Glutamatergic neuron (in vitro differentiated cells): ENCODE results near the gene ZNF593OS. TPM values are rescaled to one million over a fixed set of nuclear protein-coding genes. Genes with fewer than 3 reads are reported as not detected.

ENCODE experiments used
- DNase-seq: peaks from one replicate; pipeline ENCODE4 v3.0.0; 2022
- H3K27ac Mint-ChIP-seq: one replicate; pipeline ENCODE4 v1.8.0; 2020; ENCODE audit warnings: mild to moderate bottlenecking, mixed read lengths, inconsistent platforms; ENCODE audit not compliant: unreplicated experiment
- H3K27me3 Mint-ChIP-seq: one replicate; pipeline ENCODE4 v1.8.0; 2020; ENCODE audit warnings: mild to moderate bottlenecking, moderate library complexity, mixed read lengths, inconsistent platforms; ENCODE audit not compliant: unreplicated experiment
- H3K36me3 Mint-ChIP-seq: one replicate; pipeline ENCODE4 v1.8.0; 2020; ENCODE audit warnings: mild to moderate bottlenecking, mixed read lengths, inconsistent platforms; ENCODE audit not compliant: unreplicated experiment
- H3K4me1 Mint-ChIP-seq: one replicate; pipeline ENCODE4 v1.8.0; 2020; ENCODE audit warnings: mild to moderate bottlenecking, low read depth, mixed read lengths, inconsistent platforms; ENCODE audit not compliant: unreplicated experiment
- H3K4me3 Mint-ChIP-seq: one replicate; pipeline ENCODE4 v1.8.0; 2020; ENCODE audit warnings: mild to moderate bottlenecking, mixed read lengths, inconsistent platforms; ENCODE audit not compliant: unreplicated experiment
- H3K9me3 Mint-ChIP-seq: one replicate; pipeline ENCODE4 v1.8.0; 2020; ENCODE audit warnings: mild to moderate bottlenecking, moderate library complexity, mixed read lengths, inconsistent platforms; ENCODE audit not compliant: unreplicated experiment
- CTCF ChIP-seq: fragments of 200-600 bp; sonication (generic); IDR thresholded peaks from one replicate; pipeline ENCODE4 v1.5.0; 2021; ENCODE audit not compliant: partially characterized antibody, unreplicated experiment
- total RNA-seq: library from RNA; stranded (reverse); fragmentation: NEBNext Ultra II Directional; extraction: Animal tissue kit (Norgen Biotek cat#: 25700); gene quantifications from one replicate; pipeline ENCODE4 v1.2.1, GENCODE V29; 2021; ENCODE audit not compliant: unreplicated experiment

Gene ZNF593OS
- total RNA-seq, 1 donor from 2014 or later, result 4.2 TPM

GRCh38 chr1:26168410-26169197, 3.0 kb downstream of the ZNF593OS start, which contains the start of gene C1orf232:
Gene C1orf232, minus strand, starts transcription at chr1:26168963. Its CDS starts 464 bp downstream, at chr1:26168499.
- Mint-ChIP-seq H3K27ac (peak within 1 kb of the TSS; percentile 48), H3K4me3 (peak within 1 kb of the TSS; percentile 93), H3K4me1 (peaks cover 18% of the 10 kb centered on the region), H3K36me3 (no peaks in the 10 kb centered on the region), H3K27me3 (peaks cover 17% of the 10 kb centered on the region), H3K9me3 (peaks cover 3% of the 10 kb centered on the region)
- no peak for TF ChIP-seq CTCF
- no peak for DNase-seq

- Mint-ChIP-seq H3K27me3 (peaks cover 19% of the 10 kb centered on the region), H3K27ac (peak overlapping the region; percentile 63), H3K9me3 (peaks cover 5% of the 10 kb centered on the region), H3K4me3 (no peak overlapping the region), H3K36me3 (no peaks in the 10 kb centered on the region), H3K4me1 (peaks cover 18% of the 10 kb centered on the region)
- TF ChIP-seq CTCF, result no peak
- no peak for DNase-seq
Measured at GRCh38 chr1:26166719-26167281, 4.8 kb downstream of the ZNF593OS start.

GRCh38 chr1:26164861-26165842, 6.5 kb downstream of the ZNF593OS start:
- Mint-ChIP-seq H3K27me3 (peaks cover 19% of the 10 kb centered on the region), H3K36me3 (no peaks in the 10 kb centered on the region), H3K27ac (peak overlapping the region; percentile 70), H3K4me3 (peak overlapping the region; percentile 84), H3K4me1 (peaks cover 15% of the 10 kb centered on the region), H3K9me3 (peaks cover 5% of the 10 kb centered on the region)
- no peak for DNase-seq
- no peak for TF ChIP-seq CTCF

- Mint-ChIP-seq H3K9me3 (peaks cover 7% of the 10 kb centered on the region), H3K27ac (peak overlapping the region; percentile 70)
- DNase-seq, result peak; percentile 83
Measured at GRCh38 chr1:26164036-26164860, 7.4 kb downstream of the ZNF593OS start.

More at GRCh38 chr1:26164036-26164860, 7.4 kb downstream of the ZNF593OS start:
- Mint-ChIP-seq H3K4me1 (peaks cover 18% of the 10 kb centered on the region), H3K4me3 (peak overlapping the region; percentile 84), H3K27me3 (peaks cover 19% of the 10 kb centered on the region), H3K36me3 (no peaks in the 10 kb centered on the region)
- peak; percentile 72 for TF ChIP-seq CTCF
